GM21737 (cell line): ENCODE measurements around the gene LRRC45.

ENCODE experiments used
- ATAC-seq: cut with Tn5 transposase; IDR thresholded peaks from one replicate; pipeline ENCODE4 v1.9.1; 2021; ENCODE audit warnings: mild to moderate bottlenecking, moderate library complexity; ENCODE audit not compliant: unreplicated experiment

The LRRC45 gene

GRCh38 chr17:82018152-82018988 lies 4.7 kb upstream of the LRRC45 start:
- no peak for ATAC-seq

GRCh38 chr17:82018989-82019689 lies 4.0 kb upstream of the LRRC45 start:
- no peak for ATAC-seq

- no peak for ATAC-seq
These were observed 3.2 kb upstream of the LRRC45 start for GRCh38 chr17:82019690-82020571.

GRCh38 chr17:82020572-82021106 lies 2.5 kb upstream of the LRRC45 start:
- no peak for ATAC-seq

DNA sequence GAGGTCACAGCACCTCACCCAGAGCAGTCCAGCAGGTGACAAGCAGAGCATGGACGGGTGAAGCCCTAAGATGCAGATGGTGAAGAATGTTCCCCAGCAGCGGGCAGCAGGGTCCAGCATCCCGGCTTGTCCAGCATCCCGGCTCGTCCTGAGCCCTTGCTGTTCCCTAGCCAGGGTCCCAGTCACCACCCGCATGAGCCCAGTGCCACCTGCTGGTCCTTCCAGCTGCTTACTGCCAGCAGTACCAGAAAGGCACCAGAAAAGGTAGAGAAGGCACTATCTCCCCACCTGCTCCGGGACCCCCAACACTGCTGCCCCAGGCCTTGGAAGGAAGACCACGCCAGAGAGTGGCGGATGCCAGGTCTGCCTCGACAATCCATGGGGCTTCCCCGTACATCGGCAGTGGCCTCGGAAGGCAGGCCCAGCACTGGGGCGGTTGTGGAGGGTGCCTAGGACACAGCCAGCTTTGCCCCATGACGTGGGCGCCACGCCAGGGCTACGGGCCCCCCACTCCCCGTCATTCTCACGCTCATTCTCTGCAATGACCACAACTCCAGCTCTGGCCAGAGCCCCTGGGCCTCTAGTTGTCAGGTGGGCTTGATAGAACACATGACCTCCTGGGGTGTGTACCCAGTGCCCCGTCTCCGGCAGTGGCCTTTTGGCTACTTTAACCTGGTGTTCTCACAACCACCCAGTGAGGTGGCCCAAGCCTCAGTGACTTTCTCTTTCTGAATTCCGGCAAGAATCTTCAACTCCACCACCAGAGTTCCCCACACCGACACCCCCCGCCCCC lies 1.8 kb upstream of the LRRC45 start:
- no peak for ATAC-seq

- no peak for ATAC-seq
These were observed 1.2 kb upstream of the LRRC45 start for GRCh38 chr17:82021900-82022309.

DNA sequence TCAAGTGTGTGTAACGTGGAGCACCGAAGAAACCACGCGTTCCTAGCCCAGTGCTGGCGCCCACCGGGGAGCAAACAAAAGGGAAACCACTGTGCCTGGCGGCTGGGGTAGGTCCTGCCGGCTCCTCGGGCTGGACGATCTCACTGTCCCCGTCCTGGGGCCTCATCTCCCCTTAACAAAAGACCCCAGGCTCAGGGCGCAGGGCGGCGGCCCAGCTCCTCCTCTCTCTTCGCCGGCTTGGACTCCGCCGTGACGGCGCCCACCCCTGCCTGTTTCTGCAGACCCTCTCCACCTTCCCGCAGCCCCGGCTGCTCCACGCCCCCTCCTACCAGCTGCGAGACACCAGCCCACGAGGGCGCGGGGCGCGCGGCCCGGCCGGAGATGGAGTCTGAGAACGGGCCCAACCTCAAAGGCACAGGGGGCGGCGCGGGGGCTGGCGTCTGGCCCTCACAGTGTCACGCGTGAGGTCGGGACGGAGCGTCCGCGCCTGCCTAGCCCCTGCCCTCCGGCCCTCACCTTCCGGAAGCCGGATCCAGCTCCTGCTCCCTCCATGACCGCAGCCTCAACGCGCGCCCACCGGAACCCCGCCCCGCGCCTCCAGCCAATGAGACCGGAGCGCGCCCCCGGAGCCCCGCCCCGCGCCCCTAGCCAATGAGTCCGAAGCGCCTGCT lies 660 bp upstream of the LRRC45 start, which contains the start of gene CENPX:
TSS of gene CENPX (minus strand) at position 569 of the 671 bp plus-strand sequence. CDS start at position 552, 17 bp downstream.
- ATAC-seq = no peak

- ATAC-seq = peak; percentile 1
These were observed 539 bp downstream of the LRRC45 start for GRCh38 chr17:82023447-82024241.

- ATAC-seq = no peak
These were observed 1.8 kb downstream of the LRRC45 start for GRCh38 chr17:82024859-82025258.

DNA sequence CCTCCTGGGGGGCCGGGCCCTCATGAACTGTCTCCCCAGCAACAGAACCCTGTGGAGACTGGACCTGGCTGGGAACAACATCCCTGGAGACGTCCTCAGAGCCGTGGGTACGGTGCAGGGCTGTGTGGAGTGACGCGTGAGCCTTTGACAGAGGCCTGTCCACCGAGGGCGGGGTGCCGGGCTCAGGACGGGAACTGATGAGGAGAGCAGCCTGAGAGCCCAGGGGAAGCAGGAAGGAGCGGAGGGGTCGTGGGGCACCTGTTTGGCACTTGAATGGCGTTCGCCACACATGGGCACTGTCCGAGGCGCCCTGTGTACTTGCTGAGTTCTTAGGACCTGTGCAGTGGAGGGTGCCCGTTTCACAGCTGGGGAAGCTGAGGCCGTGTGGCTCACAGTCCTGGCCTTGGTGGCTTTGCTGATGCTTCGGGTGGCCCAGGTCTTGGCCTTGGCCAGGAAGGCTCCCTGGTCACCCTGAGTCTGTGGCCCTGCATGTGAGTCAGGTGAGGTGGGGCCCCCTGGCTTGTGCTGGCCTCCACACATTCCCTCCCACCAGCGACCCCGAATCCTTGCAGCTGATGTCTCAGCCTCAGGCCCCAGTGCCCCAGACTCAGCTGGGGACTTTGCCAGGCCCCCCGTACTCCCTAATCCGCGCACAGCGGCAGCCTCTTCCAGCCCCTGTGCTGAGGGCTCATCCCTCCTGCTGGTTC lies 2.4 kb downstream of the LRRC45 start:
- no peak for ATAC-seq

- no peak for ATAC-seq
These were observed 5.1 kb downstream of the LRRC45 start for GRCh38 chr17:82028246-82028645.

- no peak for ATAC-seq
These were observed 5.9 kb downstream of the LRRC45 start for GRCh38 chr17:82028966-82029365.

DNA sequence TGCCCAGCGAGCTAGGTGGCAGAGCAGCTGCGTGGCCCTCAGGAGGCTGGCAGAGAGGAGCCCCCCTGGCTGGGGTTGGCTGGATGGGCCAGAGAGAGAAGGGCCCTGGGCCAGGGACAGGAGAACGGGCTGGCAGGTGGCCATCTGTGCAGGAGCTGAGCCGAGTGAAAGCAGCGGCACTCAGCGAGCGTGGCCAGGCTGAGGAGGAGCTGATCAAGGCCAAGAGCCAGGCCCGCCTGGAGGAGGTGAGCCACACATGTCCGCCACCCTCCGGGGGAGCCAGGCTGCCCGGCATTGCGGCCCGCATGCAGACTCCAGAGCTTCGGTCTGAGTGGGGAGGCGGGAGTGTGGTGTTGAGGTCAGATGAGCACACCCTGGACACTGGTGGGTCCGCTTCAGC lies 6.3 kb downstream of the LRRC45 start:
- ATAC-seq = no peak

GRCh38 chr17:82029990-82030469 lies 6.9 kb downstream of the LRRC45 start:
- no peak for ATAC-seq

DNA sequence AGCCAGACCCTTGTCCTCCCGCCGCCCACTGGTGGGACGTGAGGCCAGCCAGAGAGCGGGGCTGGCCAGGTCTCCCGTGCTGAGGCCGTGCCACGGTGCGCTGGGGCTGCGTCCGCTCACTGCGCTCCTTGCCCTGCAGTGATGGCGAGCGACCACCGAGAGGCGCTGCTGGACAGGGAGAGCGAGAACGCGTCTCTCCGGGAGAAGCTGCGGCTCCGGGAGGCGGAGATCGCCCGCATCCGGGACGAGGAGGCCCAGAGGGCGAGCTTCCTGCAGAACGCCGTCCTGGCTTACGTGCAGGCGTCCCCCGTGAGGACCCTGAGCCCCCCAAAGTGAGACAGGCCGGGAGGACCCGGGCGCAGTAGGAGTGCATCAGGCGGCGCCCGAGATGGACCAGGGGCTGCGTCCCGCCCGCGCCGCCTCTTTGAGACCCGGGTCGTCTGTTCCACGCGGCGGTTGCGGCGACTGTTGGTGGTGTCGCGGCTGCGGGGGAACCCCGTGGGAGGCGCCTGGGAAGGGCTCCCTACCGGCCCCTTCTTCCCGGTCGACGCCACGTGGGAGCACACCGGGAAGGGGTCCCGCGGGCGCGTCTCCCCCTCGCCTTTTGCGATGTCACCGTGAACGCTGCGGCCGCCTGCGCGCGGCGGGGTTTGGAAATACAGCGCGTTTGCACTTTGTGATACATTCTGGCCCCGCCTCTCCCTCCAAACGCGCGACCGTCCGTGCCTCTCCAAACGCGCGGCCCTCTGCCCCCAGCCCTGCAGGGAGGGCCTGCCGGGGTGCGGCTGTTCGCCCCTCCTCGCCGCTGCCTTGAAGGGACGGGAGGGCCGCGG lies 7.6 kb downstream of the LRRC45 start:
- ATAC-seq = no peak

- ATAC-seq = no peak
These were observed 8.3 kb downstream of the LRRC45 start, which contains the start of gene RAC3 for GRCh38 chr17:82031303-82031884. Gene RAC3 (plus strand): TSS chr17:82031678. CDS start chr17:82031762, 84 bp downstream.
